SU-DHL-6 (cell line): Measurements from ENCODE around the gene ALOX5AP.
A peak's percentile ranks its signal among the peaks of the same experiment; 100 is the strongest.

Experiments
- H2AFZ ChIP-seq: fragments of 200-600 bp; sonication (generic); 2 replicates; pipeline ENCODE4 v1.6.1; 2014; ENCODE audit warnings: low read depth, mild to moderate bottlenecking, moderate library complexity, mixed read lengths, antibody characterized with exemption, low read length; ENCODE audit not compliant: severe bottlenecking
- H3F3A ChIP-seq: fragments of 200-600 bp; shearing (Covaris generic); 2 replicates; pipeline ENCODE4 v1.6.0; 2016; ENCODE audit warnings: antibody characterized with exemption, mild to moderate bottlenecking; ENCODE audit not compliant: insufficient read depth
- H3K27ac ChIP-seq: fragments of 200-600 bp; sonication (generic); 2 replicates; pipeline ENCODE4 v1.5.1; 2016; ENCODE audit warnings: low read depth, mild to moderate bottlenecking, low read length, moderate library complexity, mixed read lengths
- H3K27me3 ChIP-seq: fragments of 200-600 bp; sonication (generic), shearing (Covaris generic); 2 replicates; pipeline ENCODE4 v1.6.0; 2014; ENCODE audit warnings: mild to moderate bottlenecking, low read length
- H3K36me3 ChIP-seq: fragments of 200-600 bp; sonication (generic); 2 replicates; pipeline ENCODE4 v1.6.1; 2014; ENCODE audit warnings: mild to moderate bottlenecking, low read length, mixed read lengths
- H3K4me2 ChIP-seq: fragments of 300-600, 200-600 bp; shearing (Covaris generic), sonication (generic); 2 replicates; pipeline ENCODE4 v1.6.0; 2014; ENCODE audit warnings: low read length, low read depth, mild to moderate bottlenecking; ENCODE audit not compliant: poor library complexity, severe bottlenecking
- H3K4me3 ChIP-seq: fragments of 200-600 bp; sonication (generic); 2 replicates; pipeline ENCODE4 v1.5.1; 2014; ENCODE audit warnings: antibody characterized with exemption, low read length, mild to moderate bottlenecking, mixed read lengths; ENCODE audit not compliant: insufficient read depth, poor library complexity, severe bottlenecking
- H3K79me2 ChIP-seq: fragments of 200-600 bp; sonication (generic); 2 replicates; pipeline ENCODE4 v1.6.1; 2014; ENCODE audit warnings: mild to moderate bottlenecking, low read length, moderate library complexity; ENCODE audit not compliant: insufficient read depth
- H3K9ac ChIP-seq: fragments of 200-600 bp; sonication (generic); 2 replicates; pipeline ENCODE4 v1.7.0; 2014; ENCODE audit warnings: mild to moderate bottlenecking, low read length
- H3K9me2 ChIP-seq: fragments of 200-600 bp; sonication (generic); replicated peaks from 2 replicates; pipeline ENCODE4 v1.6.1; 2014; ENCODE audit warnings: low read length; ENCODE audit not compliant: insufficient read depth
- H3K9me3 ChIP-seq: fragments of 200-600 bp; sonication (generic); 2 replicates; pipeline ENCODE4 v1.6.1; 2014; ENCODE audit warnings: low read length, mixed read lengths; ENCODE audit not compliant: insufficient read depth
- H4K20me1 ChIP-seq: fragments of 200-600 bp; sonication (generic); 2 replicates; pipeline ENCODE4 v1.6.1; 2014; ENCODE audit warnings: low read depth, mild to moderate bottlenecking, antibody characterized with exemption, low read length, moderate library complexity, mixed read lengths
- EZH2phosphoT487 ChIP-seq: fragments of 200-600 bp; sonication (generic), shearing (Covaris generic); conservative IDR thresholded peaks from 2 replicates; pipeline ENCODE4 v1.6.1; 2018; ENCODE audit warnings: mild to moderate bottlenecking, antibody characterized with exemption, low read length, moderate library complexity, mixed read lengths
- TF ChIP-seq, protein P1 (sequence below): fragments of 200-600 bp; sonication (generic); IDR thresholded peaks from one replicate; pipeline ENCODE4 v1.5.1; 2017; ENCODE audit warnings: antibody characterized with exemption, mild to moderate bottlenecking, low read length, moderate library complexity; ENCODE audit not compliant: insufficient read depth, poor library complexity, severe bottlenecking

ALOX5AP gene

DNA sequence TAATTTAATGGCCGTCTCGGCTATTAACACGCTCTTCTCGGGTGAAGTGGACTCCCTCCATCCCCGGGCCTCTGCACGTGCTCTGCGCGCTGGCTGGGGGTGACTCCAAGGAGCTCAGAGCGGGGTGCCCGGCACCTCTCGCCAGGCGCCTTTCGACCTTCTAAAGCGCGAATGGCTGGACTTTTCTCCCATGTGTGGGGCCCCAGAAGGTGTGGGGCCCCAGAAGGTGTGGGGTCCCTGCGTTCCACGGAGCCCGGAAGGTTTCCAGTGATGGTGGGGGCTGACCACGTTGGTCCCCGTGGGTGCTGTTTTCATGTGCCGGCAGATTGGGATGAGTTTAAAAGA is 3.3 kb upstream of the ALOX5AP start:
- Histone ChIP-seq H3K4me3 (no peak overlapping the region), H3F3A (0 out of 2 replicates have a peak, but pooled peaks cover 8% of the 10 kb centered on the region), H3K27ac (no peak overlapping the region), H3K9me3 (no peaks in the 10 kb centered on the region), H3K9me2 (no peaks in the 10 kb centered on the region), H3K36me3 (no peaks in the 10 kb centered on the region), H2AFZ (no peak overlapping the region), H3K4me2 (no peak overlapping the region), H4K20me1 (no peaks in the 10 kb centered on the region), H3K27me3 (no peaks in the 10 kb centered on the region), H3K79me2 (peaks cover 14% of the 10 kb centered on the region), H3K9ac (no peak overlapping the region)
- TF ChIP-seq EZH2phosphoT487: no peak
- TF ChIP-seq, protein P1, sequence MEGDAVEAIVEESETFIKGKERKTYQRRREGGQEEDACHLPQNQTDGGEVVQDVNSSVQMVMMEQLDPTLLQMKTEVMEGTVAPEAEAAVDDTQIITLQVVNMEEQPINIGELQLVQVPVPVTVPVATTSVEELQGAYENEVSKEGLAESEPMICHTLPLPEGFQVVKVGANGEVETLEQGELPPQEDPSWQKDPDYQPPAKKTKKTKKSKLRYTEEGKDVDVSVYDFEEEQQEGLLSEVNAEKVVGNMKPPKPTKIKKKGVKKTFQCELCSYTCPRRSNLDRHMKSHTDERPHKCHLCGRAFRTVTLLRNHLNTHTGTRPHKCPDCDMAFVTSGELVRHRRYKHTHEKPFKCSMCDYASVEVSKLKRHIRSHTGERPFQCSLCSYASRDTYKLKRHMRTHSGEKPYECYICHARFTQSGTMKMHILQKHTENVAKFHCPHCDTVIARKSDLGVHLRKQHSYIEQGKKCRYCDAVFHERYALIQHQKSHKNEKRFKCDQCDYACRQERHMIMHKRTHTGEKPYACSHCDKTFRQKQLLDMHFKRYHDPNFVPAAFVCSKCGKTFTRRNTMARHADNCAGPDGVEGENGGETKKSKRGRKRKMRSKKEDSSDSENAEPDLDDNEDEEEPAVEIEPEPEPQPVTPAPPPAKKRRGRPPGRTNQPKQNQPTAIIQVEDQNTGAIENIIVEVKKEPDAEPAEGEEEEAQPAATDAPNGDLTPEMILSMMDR: no peak

DNA sequence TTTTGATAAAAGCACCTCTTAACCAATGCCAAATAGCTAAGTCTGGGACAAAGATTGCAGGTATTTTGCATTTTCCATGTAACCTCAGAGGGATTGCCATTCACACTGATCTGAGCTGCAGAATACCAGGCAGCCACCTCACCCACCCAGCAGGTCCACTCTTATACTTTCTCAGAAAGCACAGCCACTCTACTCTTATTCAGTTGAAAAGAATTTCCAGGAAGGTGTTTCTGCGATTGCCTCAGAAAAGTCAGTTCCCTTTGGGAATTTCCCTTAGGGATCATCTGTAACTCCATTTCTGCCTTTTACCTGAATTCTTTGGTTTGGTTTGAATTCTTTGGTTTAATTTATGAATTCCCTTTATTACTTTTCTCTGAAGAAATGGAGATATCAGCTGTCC is 904 bp upstream of the ALOX5AP start:
- Histone ChIP-seq H3K79me2 (peaks cover 18% of the 10 kb centered on the region), H3K27ac (no peak overlapping the region), H4K20me1 (no peaks in the 10 kb centered on the region), H3K4me2 (peak overlapping the region; percentile 98), H3F3A (peaks cover 15% of the 10 kb centered on the region; the same call in 1 of the 2 replicates), H3K9ac (no peak overlapping the region), H3K9me2 (no peaks in the 10 kb centered on the region), H3K4me3 (no peak overlapping the region), H3K9me3 (no peaks in the 10 kb centered on the region), H3K36me3 (no peaks in the 10 kb centered on the region), H2AFZ (no peak overlapping the region), H3K27me3 (no peaks in the 10 kb centered on the region)
- TF ChIP-seq, protein P1: no peak
- no peak for TF ChIP-seq EZH2phosphoT487

DNA sequence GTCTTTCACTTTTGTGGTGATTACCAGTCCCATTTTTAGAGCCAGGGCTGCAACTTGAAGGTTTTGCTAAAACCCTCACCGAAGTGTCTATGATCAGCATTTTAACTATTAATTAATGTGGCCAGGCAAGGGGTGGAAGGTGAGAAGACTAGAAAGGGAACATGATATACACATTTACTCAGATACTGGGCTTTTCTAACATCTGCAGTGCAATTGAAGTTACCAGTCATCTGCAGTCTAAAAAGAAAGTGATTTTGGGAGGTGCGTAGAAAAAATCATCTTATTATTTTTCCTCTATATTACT is 481 bp downstream of the ALOX5AP start:
- Histone ChIP-seq H3K27me3 (no peaks in the 10 kb centered on the region), H3K9ac (peak overlapping the region; percentile 63), H3F3A (peaks cover 15% of the 10 kb centered on the region; the same call in 1 of the 2 replicates), H3K4me2 (peak overlapping the region; percentile 98), H2AFZ (peak overlapping the region; percentile 30), H3K79me2 (peaks cover 26% of the 10 kb centered on the region), H3K9me3 (no peaks in the 10 kb centered on the region), H3K4me3 (peak overlapping the region; percentile 71), H3K27ac (peak overlapping the region; percentile 83), H4K20me1 (no peaks in the 10 kb centered on the region), H3K36me3 (no peaks in the 10 kb centered on the region), H3K9me2 (no peaks in the 10 kb centered on the region)
- TF ChIP-seq EZH2phosphoT487: no peak
- TF ChIP-seq, protein P1: no peak
